Dermis blood vessel endothelial cell (primary cell): Measurements from ENCODE around the gene ARHGEF12. TPM values are rescaled to one million over a fixed set of nuclear protein-coding genes. Genes with fewer than 3 reads are reported as not detected.

ENCODE experiments used
- DNase-seq: peaks from one replicate; pipeline ENCODE4 v3.0.0; 2010
- total RNA-seq: library from RNA; depleted of rRNA; stranded (reverse); fragments of >200 nt; gene quantifications from 2 replicates; pipeline ENCODE4 v1.2.3, GENCODE V29; 2014

ARHGEF12 gene
- 159 and 202 TPM in 2 replicates for total RNA-seq

- DNase-seq = peak; percentile 99
These were observed at the start of gene ARHGEF12 for GRCh38 chr11:120335908-120336640. Gene ARHGEF12, plus strand, starts transcription at chr11:120336413. Its CDS starts 831 bp downstream, at chr11:120337244.

- no peak for DNase-seq
These were observed 48.2 kb upstream of the ARHGEF12 start for GRCh38 chr11:120288021-120288420.

- DNase-seq = no peak
These were observed 46.8 kb upstream of the ARHGEF12 start for GRCh38 chr11:120289426-120289825.

- DNase-seq = no peak
These were observed 45.3 kb upstream of the ARHGEF12 start for GRCh38 chr11:120290956-120291355.

- no peak for DNase-seq
These were observed 43.0 kb upstream of the ARHGEF12 start for GRCh38 chr11:120293038-120293800.

- DNase-seq = no peak
These were observed 42.1 kb upstream of the ARHGEF12 start for GRCh38 chr11:120294096-120294495.

- no peak for DNase-seq
These were observed 41.1 kb upstream of the ARHGEF12 start for GRCh38 chr11:120295099-120295498.

GRCh38 chr11:120296554-120296953, 39.7 kb upstream of the ARHGEF12 start:
- no peak for DNase-seq

- no peak for DNase-seq
These were observed 37.8 kb upstream of the ARHGEF12 start for GRCh38 chr11:120298461-120298860.

GRCh38 chr11:120302001-120302805, 34.0 kb upstream of the ARHGEF12 start:
- DNase-seq = no peak

- peak; percentile 81 for DNase-seq
These were observed 33.1 kb upstream of the ARHGEF12 start for GRCh38 chr11:120303004-120303637.

- DNase-seq = peak; percentile 26
These were observed 31.7 kb upstream of the ARHGEF12 start for GRCh38 chr11:120304526-120304925.

- no peak for DNase-seq
These were observed 30.9 kb upstream of the ARHGEF12 start for GRCh38 chr11:120305286-120305685.

GRCh38 chr11:120306519-120307242, 29.5 kb upstream of the ARHGEF12 start:
- DNase-seq = peak; percentile 67

- no peak for DNase-seq
These were observed 28.7 kb upstream of the ARHGEF12 start for GRCh38 chr11:120307476-120307875.

GRCh38 chr11:120308081-120308480, 28.1 kb upstream of the ARHGEF12 start:
- DNase-seq = no peak

GRCh38 chr11:120310870-120311269, 25.3 kb upstream of the ARHGEF12 start:
- no peak for DNase-seq

- no peak for DNase-seq
These were observed 21.4 kb upstream of the ARHGEF12 start for GRCh38 chr11:120314861-120315260.

- DNase-seq = no peak
These were observed 19.1 kb upstream of the ARHGEF12 start for GRCh38 chr11:120316880-120317688.

GRCh38 chr11:120317689-120318480, 18.3 kb upstream of the ARHGEF12 start:
- no peak for DNase-seq
